Neural cell (in vitro differentiated cells): Measurements from ENCODE around the gene TIAM1. TPM values are rescaled to one million over a fixed set of nuclear protein-coding genes. Genes with fewer than 3 reads are reported as not detected.

Source experiments
- H2AFZ ChIP-seq: fragments of 200-600, 300-800 bp; sonication (generic), shearing (Covaris generic); 2 replicates; pipeline ENCODE4 v1.6.0; 2014; ENCODE audit warnings: low read depth, mild to moderate bottlenecking, antibody characterized with exemption, low read length, moderate library complexity
- H3F3A ChIP-seq: fragments of 200-600 bp; shearing (Covaris generic); 2 replicates; pipeline ENCODE4 v1.6.1; 2016; ENCODE audit warnings: mild to moderate bottlenecking, moderate library complexity, mixed read lengths, antibody characterized with exemption, low read length; ENCODE audit not compliant: insufficient read depth, poor library complexity, severe bottlenecking
- H3K27ac ChIP-seq: fragments of 200-600, 300-800 bp; sonication (generic), shearing (Covaris generic); 2 replicates; pipeline ENCODE4 v1.5.1; 2014; ENCODE audit warnings: mild to moderate bottlenecking, low read length, moderate library complexity
- H3K27me3 ChIP-seq: fragments of 300-800, 200-600 bp; sonication (generic), shearing (Covaris generic); 2 replicates; pipeline ENCODE4 v1.6.0; 2014; ENCODE audit warnings: mild to moderate bottlenecking, low read depth, low read length, moderate library complexity; ENCODE audit not compliant: insufficient read depth
- H3K36me3 ChIP-seq: fragments of 300-800, 200-600 bp; sonication (generic), shearing (Covaris generic); 2 replicates; pipeline ENCODE4 v1.5.1; 2014; ENCODE audit warnings: mild to moderate bottlenecking, antibody characterized with exemption, low read length, moderate library complexity; ENCODE audit not compliant: insufficient read depth
- H3K4me2 ChIP-seq: fragments of 300-800, 200-600 bp; sonication (generic), shearing (Covaris generic); 2 replicates; pipeline ENCODE4 v1.6.0; 2014; ENCODE audit warnings: mild to moderate bottlenecking, low read length
- H3K4me3 ChIP-seq: fragments of 300-800, 200-600 bp; sonication (generic), shearing (Covaris generic); 2 replicates; pipeline ENCODE4 v1.5.1; 2014; ENCODE audit warnings: mild to moderate bottlenecking, low read length, moderate library complexity
- H3K79me2 ChIP-seq: fragments of 200-600 bp; shearing (Covaris generic); replicated peaks from 2 replicates; pipeline ENCODE4 v1.6.0; 2014; ENCODE audit warnings: mild to moderate bottlenecking, low read length, moderate library complexity; ENCODE audit not compliant: insufficient read depth
- H3K9ac ChIP-seq: fragments of 300-800, 200-600 bp; sonication (generic), shearing (Covaris generic); 2 replicates; pipeline ENCODE4 v1.6.1; 2016; ENCODE audit warnings: mild to moderate bottlenecking, low read length, mixed read lengths
- H3K9me2 ChIP-seq: fragments of 200-600 bp; shearing (Covaris generic); 2 replicates; pipeline ENCODE4 v1.6.1; 2016; ENCODE audit warnings: mild to moderate bottlenecking, low read length, mixed read lengths; ENCODE audit not compliant: insufficient read depth
- H3K9me3 ChIP-seq: fragments of 200-600, 300-800 bp; sonication (generic), shearing (Covaris generic); 2 replicates; pipeline ENCODE4 v1.6.1; 2016; ENCODE audit warnings: mild to moderate bottlenecking, mixed run types, low read length, moderate library complexity, mixed read lengths
- H4K20me1 ChIP-seq: fragments of 200-600 bp; shearing (Covaris generic); 2 replicates; pipeline ENCODE4 v1.6.1; 2016; ENCODE audit warnings: mild to moderate bottlenecking, mixed run types; ENCODE audit not compliant: insufficient read depth
- CTCF ChIP-seq: fragments of 450-650 bp; IDR thresholded peaks from 2 replicates; pipeline ENCODE4 v1.5.1; 2014; ENCODE audit warnings: antibody characterized with exemption, mild to moderate bottlenecking, moderate library complexity; ENCODE audit not compliant: poor library complexity, severe bottlenecking
- EP300 ChIP-seq: fragments of 450-650 bp; conservative IDR thresholded peaks from 2 replicates; pipeline ENCODE4 v1.6.1; 2014; ENCODE audit warnings: antibody characterized with exemption, mild to moderate bottlenecking, moderate library complexity; ENCODE audit not compliant: poor library complexity, severe bottlenecking
- EZH2 ChIP-seq: fragments of 200-600, 300-800 bp; shearing (Covaris generic), sonication (generic); IDR thresholded peaks from 2 replicates; pipeline ENCODE4 v1.6.1; 2014; ENCODE audit warnings: antibody characterized with exemption, low read length, borderline replicate concordance, mild to moderate bottlenecking; ENCODE audit not compliant: insufficient read depth, poor library complexity, severe bottlenecking
- MXI1 ChIP-seq: fragments of 450-650 bp; conservative IDR thresholded peaks from 2 replicates; pipeline ENCODE4 v1.6.1; 2014; ENCODE audit warnings: antibody characterized with exemption, mild to moderate bottlenecking; ENCODE audit not compliant: poor library complexity, severe bottlenecking
- POLR2AphosphoS5 ChIP-seq: IDR thresholded peaks from 2 replicates; pipeline ENCODE4 v1.6.1; 2012
- RAD21 ChIP-seq: fragments of 450-650 bp; conservative IDR thresholded peaks from 2 replicates; pipeline ENCODE4 v1.6.1; 2014; ENCODE audit warnings: antibody characterized with exemption, mild to moderate bottlenecking, moderate library complexity
- REST ChIP-seq: IDR thresholded peaks from 2 replicates; pipeline ENCODE4 v1.6.1; 2012; ENCODE audit warnings: borderline replicate concordance
- SMC3 ChIP-seq: fragments of 450-650 bp; conservative IDR thresholded peaks from 2 replicates; pipeline ENCODE4 v1.6.1; 2014; ENCODE audit warnings: antibody characterized with exemption, mild to moderate bottlenecking, moderate library complexity; ENCODE audit not compliant: poor library complexity
- TAF1 ChIP-seq: IDR thresholded peaks from 2 replicates; pipeline ENCODE4 v1.6.1; 2012; ENCODE audit warnings: low read depth
- polyA plus RNA-seq: library from polyadenylated mRNA; depleted of rRNA; stranded (reverse); fragments of >200 nt; gene quantifications from 2 replicates; pipeline ENCODE4 v1.2.3, GENCODE V29; 2014

Gene TIAM1
- polyA plus RNA-seq, 1 donor from 2014 or later: 13.2 TPM

- H3K79me2 ChIP-seq: no peaks in the 10 kb centered on the region
- H3K36me3 ChIP-seq: no peaks in the 10 kb centered on the region
- H3K4me2 ChIP-seq: no peak overlapping the region
- H3K9me2 ChIP-seq: no peaks in the 10 kb centered on the region
- H3F3A ChIP-seq: no peaks in the 10 kb centered on the region
- H3K4me3 ChIP-seq: no peak overlapping the region
- no peak overlapping the region for H2AFZ ChIP-seq
- no peaks in the 10 kb centered on the region for H3K27me3 ChIP-seq
- no peaks in the 10 kb centered on the region for H4K20me1 ChIP-seq
- H3K27ac ChIP-seq: no peak overlapping the region
- no peak for TF ChIP-seq EZH2
- no peak for TF ChIP-seq RAD21
- no peak for TF ChIP-seq MXI1
- no peak for TF ChIP-seq CTCF
- no peak for TF ChIP-seq TAF1
- TF ChIP-seq SMC3: no peak
- no peak for TF ChIP-seq POLR2AphosphoS5
- TF ChIP-seq REST: no peak
- TF ChIP-seq EP300: no peak
- no peak overlapping the region for H3K9ac ChIP-seq
- no peaks in the 10 kb centered on the region for H3K9me3 ChIP-seq
These were observed 201.0 kb downstream of the TIAM1 start for GRCh38 chr21:31143036-31143435.

- H3K27ac ChIP-seq: no peak overlapping the region
- TF ChIP-seq TAF1: no peak
- TF ChIP-seq RAD21: no peak
- no peak for TF ChIP-seq REST
- TF ChIP-seq EZH2: no peak
- TF ChIP-seq SMC3: no peak
- TF ChIP-seq MXI1: no peak
- TF ChIP-seq POLR2AphosphoS5: no peak
- TF ChIP-seq EP300: no peak
- TF ChIP-seq CTCF: no peak
- H3K79me2 ChIP-seq: no peaks in the 10 kb centered on the region
- H3K27me3 ChIP-seq: no peaks in the 10 kb centered on the region
- H3K9me3 ChIP-seq: no peaks in the 10 kb centered on the region
- H2AFZ ChIP-seq: no peak overlapping the region
- no peak overlapping the region for H3K4me3 ChIP-seq
- no peaks in the 10 kb centered on the region for H3F3A ChIP-seq
- H4K20me1 ChIP-seq: no peaks in the 10 kb centered on the region
- H3K4me2 ChIP-seq: no peak overlapping the region
- H3K36me3 ChIP-seq: no peaks in the 10 kb centered on the region
- no peak overlapping the region for H3K9ac ChIP-seq
- H3K9me2 ChIP-seq: no peaks in the 10 kb centered on the region
These were observed 201.5 kb downstream of the TIAM1 start for GRCh38 chr21:31142600-31142999.
